Measurements from ENCODE around the gene C3orf70.
A peak's percentile ranks its signal among the peaks of the same experiment; 100 is the strongest.

Gene C3orf70

GRCh38 chr3:185087419-185087818 is 65.4 kb downstream of the C3orf70 start:
- DNase-seq (ENCODE audit: low spot score), result no peak

DNA sequence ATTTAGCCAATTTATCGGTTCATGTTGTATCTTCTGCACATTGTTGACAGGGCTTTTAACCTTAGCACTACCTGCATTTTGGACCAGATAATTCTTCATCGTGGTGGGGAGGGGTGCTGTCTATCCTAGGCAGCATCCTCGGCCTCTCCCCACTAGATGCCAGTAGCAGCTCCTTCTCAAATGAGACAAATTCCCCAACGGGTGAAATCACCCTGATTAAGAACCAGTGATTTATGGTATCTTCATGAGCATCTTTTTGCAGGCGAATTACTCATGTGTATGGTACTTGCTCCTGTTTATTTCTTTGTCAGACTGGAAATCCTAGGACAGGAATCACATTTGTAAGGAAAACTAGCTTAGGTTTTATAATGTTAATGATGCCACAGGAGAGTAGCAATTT is 68.0 kb downstream of the C3orf70 start:
- DNase-seq (ENCODE audit: low spot score), result peak; percentile 66

- no peak for DNase-seq (ENCODE audit: low spot score)
Observed at GRCh38 chr3:185084402-185084801, 68.5 kb downstream of the C3orf70 start.

- DNase-seq (ENCODE audit: low spot score), result no peak
Observed at GRCh38 chr3:185082829-185083228, 70.0 kb downstream of the C3orf70 start.

DNA sequence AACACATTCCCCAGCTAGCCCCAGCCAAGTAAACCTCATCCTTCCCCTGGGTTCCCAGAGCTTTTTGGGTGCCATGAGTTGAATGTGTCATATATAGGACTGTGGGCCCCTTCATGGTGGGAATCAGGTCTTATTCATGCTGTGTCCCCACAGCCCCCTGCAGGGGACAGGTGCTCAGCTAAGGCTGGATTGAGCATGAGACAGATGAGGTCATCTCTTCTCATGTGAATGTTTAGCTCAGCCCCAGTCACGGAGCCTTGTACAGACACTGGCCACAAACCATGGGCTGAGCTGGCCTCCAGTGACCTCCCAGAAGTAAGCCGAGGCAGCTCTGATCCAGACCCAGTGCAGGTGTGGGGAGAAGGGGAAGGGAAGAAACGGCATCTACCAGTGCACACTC is 70.7 kb downstream of the C3orf70 start:
- DNase-seq (ENCODE audit: low spot score), result no peak

GRCh38 chr3:185081521-185081920 is 71.3 kb downstream of the C3orf70 start:
- DNase-seq (ENCODE audit: low spot score), result no peak

DNA sequence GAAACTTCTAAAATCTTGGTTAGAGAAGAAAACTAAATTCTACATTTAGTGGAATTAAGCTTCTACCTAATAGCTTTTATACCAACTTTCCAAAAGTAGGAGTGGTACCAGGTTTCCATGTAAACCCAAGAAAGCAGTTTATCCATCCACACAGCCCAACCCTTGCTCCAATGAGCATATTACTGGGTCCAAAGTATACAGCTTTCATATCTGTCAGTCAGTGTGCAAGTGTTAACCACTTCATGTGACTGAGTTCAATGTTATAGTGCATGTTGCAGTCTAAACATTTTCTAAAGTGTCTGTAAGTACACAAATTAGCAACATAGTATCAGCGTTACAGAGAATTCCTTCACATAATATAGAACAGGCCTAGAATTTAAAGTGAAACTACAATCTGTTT is 73.2 kb downstream of the C3orf70 start:
- no peak for DNase-seq (ENCODE audit: low spot score)

GRCh38 chr3:185076219-185076618 is 76.6 kb downstream of the C3orf70 start:
- no peak for DNase-seq (ENCODE audit: low spot score)

GRCh38 chr3:185075547-185075946 is 77.3 kb downstream of the C3orf70 start:
- no peak for DNase-seq (ENCODE audit: low spot score)

DNA sequence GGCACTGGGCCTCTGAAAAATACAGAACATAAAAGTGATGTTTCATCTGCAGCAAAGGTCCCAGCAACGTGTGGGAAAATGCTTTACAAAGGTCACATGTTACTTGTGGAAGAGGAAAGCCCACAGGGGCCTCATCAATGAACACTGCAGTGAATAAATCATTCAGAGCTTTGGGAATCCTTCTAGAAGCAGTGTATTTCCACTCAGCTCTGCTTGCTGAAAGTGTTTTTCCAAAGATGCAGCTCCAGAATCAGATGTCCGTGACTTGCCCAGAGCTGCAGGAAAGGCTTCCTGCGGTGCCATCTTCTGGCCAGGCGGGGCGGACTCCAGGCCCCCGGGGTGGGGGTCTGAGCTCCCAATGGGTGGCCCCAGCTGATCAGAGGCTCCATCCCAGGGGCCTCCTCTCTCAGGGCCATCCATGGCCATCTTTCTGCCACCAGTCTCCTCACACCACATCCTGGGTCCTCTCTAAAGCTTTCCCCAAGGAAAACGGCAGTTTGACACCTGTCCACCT is 81.5 kb downstream of the C3orf70 start:
- DNase-seq (ENCODE audit: low spot score), result no peak

DNA sequence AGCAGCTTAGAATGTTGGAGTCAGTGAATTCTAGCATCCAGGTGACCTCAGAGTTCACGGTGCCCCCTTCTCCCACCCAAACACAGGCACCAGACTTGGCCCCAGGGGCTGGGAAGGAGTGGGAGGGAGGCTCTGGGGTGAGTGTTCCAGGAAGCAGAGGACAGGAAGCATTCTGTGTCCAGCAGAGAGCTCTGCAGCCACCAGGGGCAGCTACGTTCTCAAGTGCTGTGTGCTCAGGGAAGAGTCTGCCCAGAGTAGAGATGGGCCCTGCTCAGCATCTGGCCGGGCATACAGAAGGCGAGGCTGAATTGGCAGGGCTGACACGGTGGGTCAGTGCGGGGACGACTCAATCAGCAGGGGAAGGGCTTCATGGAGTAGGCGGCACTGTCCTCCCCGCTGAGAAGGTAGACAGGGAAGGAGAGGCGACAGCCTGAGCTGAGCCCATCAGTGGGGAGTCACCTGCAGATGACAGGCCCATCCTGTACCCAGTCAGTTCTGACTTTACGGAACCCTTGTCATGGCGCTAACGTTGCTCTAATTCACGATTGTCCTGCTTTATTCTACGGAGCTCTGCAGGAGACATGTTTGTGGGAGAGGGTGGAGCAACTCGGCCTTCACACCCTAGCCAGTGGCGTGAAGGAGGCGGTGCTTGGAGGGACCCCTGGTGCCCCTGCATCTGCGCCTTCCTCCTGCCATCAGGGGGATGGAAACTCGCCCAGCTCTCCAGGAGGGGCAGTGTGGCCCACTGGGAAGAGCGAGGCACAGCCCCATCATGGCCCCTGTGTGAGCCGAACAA is 82.2 kb downstream of the C3orf70 start:
- DNase-seq (ENCODE audit: low spot score), result peak; percentile 80

GRCh38 chr3:185069037-185070030 is 83.5 kb downstream of the C3orf70 start:
- peak; percentile 53 for DNase-seq (ENCODE audit: low spot score)

GRCh38 chr3:185067173-185067572 is 85.7 kb downstream of the C3orf70 start:
- DNase-seq (ENCODE audit: low spot score), result no peak

GRCh38 chr3:185066251-185066650 is 86.6 kb downstream of the C3orf70 start:
- DNase-seq (ENCODE audit: low spot score), result no peak

GRCh38 chr3:185065059-185065458 is 87.8 kb downstream of the C3orf70 start:
- DNase-seq (ENCODE audit: low spot score), result peak; percentile 60

- DNase-seq (ENCODE audit: low spot score), result no peak
Observed at GRCh38 chr3:185063431-185063830, 89.4 kb downstream of the C3orf70 start.

- no peak for DNase-seq (ENCODE audit: low spot score)
Observed at GRCh38 chr3:185062191-185062590, 90.7 kb downstream of the C3orf70 start.

GRCh38 chr3:185060655-185061054 is 92.2 kb downstream of the C3orf70 start:
- DNase-seq (ENCODE audit: low spot score), result no peak

DNA sequence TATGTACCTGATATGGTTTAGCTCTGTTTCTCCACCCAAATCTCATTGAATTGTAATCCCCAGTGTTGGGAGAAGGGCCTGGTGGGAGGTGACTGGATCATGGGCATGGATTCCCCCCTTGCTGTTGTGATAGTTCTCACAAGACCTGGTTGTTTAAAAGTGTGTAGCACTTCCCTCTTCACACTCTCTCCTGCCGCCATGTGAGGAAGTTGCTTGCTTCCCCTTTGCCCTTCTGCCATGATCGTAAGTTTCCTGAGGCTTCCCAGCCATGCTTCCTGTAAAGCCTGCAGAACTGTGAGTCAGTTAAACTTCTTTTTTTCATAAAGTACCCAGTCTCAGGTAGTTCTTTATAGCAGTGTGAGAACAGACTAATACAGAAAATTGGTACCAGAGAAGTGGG is 93.1 kb downstream of the C3orf70 start:
- no peak for DNase-seq (ENCODE audit: low spot score)

DNA sequence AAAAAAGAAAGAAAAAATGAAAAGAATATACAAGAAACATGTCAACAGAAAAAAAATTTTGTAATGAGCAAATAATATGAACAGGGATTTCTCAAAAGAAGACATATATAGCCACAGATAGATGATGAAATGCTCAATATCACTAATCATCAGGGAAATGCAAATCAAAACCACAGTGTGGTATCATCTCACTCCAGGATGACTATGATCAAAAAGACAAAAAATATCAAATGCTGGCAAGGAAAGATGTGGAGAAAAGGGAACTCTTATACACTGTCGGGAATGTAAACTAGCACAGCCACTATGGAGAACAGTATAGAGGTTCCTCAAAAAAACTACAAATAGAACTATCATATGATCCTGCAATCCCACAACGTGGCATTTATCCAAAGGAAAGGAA is 94.1 kb downstream of the C3orf70 start:
- no peak for DNase-seq (ENCODE audit: low spot score)

DNA sequence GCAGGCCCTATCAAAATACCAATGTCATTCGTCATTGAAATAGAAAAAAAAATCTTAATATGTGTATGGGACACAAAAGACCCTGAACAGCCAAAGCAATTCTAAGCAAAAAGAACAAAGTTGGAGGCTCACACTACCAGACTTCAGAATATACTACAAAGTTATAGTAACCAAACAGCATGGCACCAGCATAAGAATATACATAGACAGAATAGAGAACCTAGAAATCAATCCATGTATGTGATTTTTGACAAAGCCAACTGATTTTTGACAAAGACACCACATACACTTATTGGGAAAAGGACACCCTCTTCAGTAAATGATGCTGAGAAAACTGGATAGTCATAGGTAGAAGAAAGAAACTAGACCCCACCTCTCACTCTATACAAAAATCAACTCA is 95.0 kb downstream of the C3orf70 start:
- DNase-seq (ENCODE audit: low spot score), result no peak

DNA sequence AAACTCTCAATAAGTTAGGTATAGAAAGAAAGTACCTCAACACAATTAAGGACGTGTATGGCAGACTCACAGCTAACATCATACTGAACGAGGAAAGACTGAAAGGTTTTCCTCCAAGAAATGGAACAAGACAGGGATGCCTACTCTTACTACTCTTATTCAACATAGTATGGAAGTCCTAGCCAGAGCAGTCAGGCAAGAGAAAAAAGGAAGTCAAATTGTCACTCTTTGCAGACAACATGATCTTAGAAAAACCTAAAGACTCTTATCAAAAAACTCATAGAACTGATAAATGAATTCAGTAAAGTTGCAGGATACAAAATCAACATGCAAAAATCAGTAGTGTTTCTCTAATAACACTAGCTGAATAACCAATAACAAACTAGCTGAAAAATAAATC is 96.0 kb downstream of the C3orf70 start:
- no peak for DNase-seq (ENCODE audit: low spot score)

Data from SK-N-DZ (cell line).